A549 treated with AZD9567 at 1 μM for 4 hours (cell line): ENCODE measurements around the gene GOLGA8G. TPM values are rescaled to one million over a fixed set of nuclear protein-coding genes. Genes with fewer than 3 reads are reported as not detected.

Experiments
- total RNA-seq: library from RNA; stranded (reverse); fragments of 200-300 nt; extraction: Qiagen RNA extraction; gene quantifications from 5 replicates; pipeline ENCODE4 v1.2.3, GENCODE V29; 2022; ENCODE audit not compliant: insufficient read depth

Gene GOLGA8G
- not detected in 5 replicates for total RNA-seq

GRCh38 chr15:28532954-28533353 is at the start of gene GOLGA8G:
Gene GOLGA8G (minus strand): TSS chr15:28532971. CDS start chr15:28532909, 62 bp downstream.

GRCh38 chr15:28553268-28553667 is 20.5 kb upstream of the GOLGA8G start, which contains the start of gene GOLGA6L25:
Gene GOLGA6L25 (plus strand): TSS chr15:28553568. CDS start chr15:28553629, 61 bp downstream.

Other genes starting within 250 kb of the GOLGA8G start
- gene HERC2, start 210.8 kb downstream of the GOLGA8G start, total RNA-seq = 40.9 to 51.4 TPM (median 48.0 TPM) in 5 replicates
- gene GOLGA6L24, start 174.9 kb downstream of the GOLGA8G start, total RNA-seq = not detected in 5 replicates
- gene GOLGA8F, start 154.3 kb downstream of the GOLGA8G start, total RNA-seq = not detected in 5 replicates
- gene GOLGA6L25, start 20.6 kb upstream of the GOLGA8G start, total RNA-seq = not detected in 5 replicates
- not detected in 5 replicates for gene GOLGA8M, start 179.4 kb upstream of the GOLGA8G start, total RNA-seq